ENCODE measurements around the gene SYT17.

Gene SYT17

DNA sequence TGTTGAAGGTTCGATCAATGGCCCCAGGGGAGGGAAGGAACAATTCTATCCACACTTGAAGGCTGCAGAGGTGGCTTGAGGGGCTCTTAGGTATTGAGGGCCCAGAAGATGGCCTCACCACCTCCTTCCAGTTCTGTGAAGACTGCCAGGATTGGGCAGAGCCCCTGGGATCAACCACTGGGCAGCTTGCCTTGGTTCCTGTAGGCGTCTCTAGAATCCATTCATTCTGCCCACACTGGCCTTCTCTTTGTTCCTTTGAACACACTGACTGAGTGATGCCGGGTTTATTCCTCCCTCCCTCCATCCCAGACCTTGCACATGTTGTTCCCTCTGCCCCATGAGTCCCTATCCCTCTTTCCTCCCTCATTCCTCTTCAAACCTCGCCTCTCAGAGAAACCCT, 50.5 kb downstream of the SYT17 start:
- no peak for DNase-seq (ENCODE audit: low read depth)

DNA sequence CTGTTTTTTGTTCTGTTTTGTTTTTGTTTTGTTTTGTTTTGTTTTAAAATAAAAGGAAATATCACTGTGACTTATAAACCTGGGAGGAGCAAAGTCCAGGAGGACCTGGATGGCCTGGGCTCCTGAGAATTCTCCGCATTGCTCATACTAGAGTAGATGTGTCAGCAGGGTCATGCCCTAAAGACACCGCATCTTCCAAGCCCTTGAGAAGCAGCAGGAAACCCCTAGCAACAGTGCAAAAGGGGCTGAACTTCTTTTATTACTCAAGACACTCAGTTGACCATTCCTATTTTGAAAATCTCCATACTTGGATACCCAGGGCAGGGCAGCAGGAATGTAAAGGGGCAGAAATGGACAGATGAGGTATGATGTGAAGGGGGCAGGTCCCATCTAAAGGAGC, 51.8 kb downstream of the SYT17 start:
- no peak for DNase-seq (ENCODE audit: low read depth)

- peak; percentile 4 for DNase-seq (ENCODE audit: low read depth)
Measured at GRCh38 chr16:19223235-19224170, 55.5 kb downstream of the SYT17 start.

GRCh38 chr16:19225651-19226050, 57.6 kb downstream of the SYT17 start:
- no peak for DNase-seq (ENCODE audit: low read depth)

DNA sequence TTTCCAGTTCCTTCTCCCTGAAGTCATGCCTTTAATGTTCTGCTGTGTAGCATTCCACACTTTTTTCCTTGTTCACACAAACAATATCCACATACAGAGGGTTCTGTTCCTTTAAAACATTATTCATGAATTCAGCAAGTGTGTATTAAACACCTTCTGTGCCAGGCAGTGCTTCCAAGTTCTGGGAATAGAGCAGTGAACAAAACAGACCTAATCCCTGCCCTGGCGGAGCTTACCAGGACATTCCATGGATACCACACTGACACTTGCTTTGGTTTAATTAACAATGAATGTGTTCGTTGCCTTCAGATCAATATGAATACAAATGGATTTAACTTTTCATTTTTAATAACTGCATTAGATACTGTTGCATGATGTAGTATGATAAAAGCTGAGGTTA, 59.6 kb downstream of the SYT17 start:
- DNase-seq (ENCODE audit: low read depth): no peak

GRCh38 chr16:19228052-19228451, 60.0 kb downstream of the SYT17 start:
- no peak for DNase-seq (ENCODE audit: low read depth)

- DNase-seq (ENCODE audit: low read depth): no peak
Measured at GRCh38 chr16:19228575-19228974, 60.5 kb downstream of the SYT17 start.

- DNase-seq (ENCODE audit: low read depth): no peak
Measured at GRCh38 chr16:19230575-19230974, 62.5 kb downstream of the SYT17 start.

- no peak for DNase-seq (ENCODE audit: low read depth)
Measured at GRCh38 chr16:19231881-19232280, 63.8 kb downstream of the SYT17 start.

DNA sequence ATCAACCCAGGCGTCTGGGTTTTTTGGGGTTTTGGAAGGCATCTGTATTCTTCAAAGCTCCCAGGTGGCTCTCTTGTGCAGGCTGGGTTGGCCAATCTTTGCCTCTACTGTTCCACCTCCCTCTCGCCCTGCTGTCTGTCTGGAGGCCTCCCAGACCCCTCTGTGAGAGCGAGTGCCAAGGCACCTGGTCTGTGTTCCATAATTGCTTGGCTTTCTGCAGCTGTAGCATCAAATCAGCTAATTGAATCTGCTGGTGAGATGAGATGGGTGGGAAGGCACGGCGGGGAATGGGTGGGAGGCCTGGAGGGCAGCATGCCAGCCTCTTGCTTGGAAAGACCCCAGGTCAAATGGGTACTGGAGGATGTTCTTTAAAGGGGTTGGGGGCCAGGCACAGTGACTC, 64.9 kb downstream of the SYT17 start:
- no peak for DNase-seq (ENCODE audit: low read depth)

GRCh38 chr16:19235478-19235877, 67.4 kb downstream of the SYT17 start:
- no peak for DNase-seq (ENCODE audit: low read depth)

DNA sequence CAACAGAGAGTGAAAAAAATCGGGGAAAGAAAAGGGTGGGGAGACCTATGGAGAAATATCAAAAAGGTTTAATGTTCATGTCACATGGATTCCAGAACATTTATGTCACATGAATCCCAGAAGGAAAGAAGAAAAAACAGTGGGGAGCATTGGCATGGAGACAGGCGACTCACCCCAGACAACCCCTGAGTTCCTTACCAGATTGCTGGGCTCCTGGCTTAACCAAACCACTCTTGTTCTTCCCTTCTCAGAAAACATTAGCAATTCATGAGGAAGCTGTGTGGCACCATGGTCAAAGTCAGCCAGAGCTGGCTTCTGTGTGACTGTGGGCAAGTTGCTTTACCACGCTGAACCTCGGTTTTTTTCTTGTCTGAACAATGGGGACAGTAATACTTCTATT, 67.8 kb downstream of the SYT17 start:
- DNase-seq (ENCODE audit: low read depth): no peak

GRCh38 chr16:19236561-19237209, 68.6 kb downstream of the SYT17 start:
- DNase-seq (ENCODE audit: low read depth): no peak

DNA sequence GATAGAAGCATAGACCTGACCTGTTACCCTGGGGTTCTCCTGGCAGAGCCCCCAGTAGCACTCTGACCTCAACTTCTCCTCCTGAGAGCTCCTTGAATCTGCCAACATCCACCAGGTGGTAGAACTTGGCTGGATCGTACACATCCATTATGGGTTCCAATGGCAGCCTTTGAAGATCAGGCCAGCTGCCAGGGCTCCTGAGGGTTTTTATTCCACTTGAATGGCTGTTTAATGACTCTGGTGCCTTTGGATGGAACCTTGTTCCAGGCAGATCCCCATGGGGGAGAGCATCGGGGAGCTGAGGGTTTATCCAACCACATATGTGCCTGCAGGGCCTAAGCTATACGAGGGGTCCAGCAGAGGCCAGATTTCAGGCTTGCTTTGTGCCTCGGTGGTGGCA, 70.4 kb downstream of the SYT17 start:
- DNase-seq (ENCODE audit: low read depth): no peak

DNA sequence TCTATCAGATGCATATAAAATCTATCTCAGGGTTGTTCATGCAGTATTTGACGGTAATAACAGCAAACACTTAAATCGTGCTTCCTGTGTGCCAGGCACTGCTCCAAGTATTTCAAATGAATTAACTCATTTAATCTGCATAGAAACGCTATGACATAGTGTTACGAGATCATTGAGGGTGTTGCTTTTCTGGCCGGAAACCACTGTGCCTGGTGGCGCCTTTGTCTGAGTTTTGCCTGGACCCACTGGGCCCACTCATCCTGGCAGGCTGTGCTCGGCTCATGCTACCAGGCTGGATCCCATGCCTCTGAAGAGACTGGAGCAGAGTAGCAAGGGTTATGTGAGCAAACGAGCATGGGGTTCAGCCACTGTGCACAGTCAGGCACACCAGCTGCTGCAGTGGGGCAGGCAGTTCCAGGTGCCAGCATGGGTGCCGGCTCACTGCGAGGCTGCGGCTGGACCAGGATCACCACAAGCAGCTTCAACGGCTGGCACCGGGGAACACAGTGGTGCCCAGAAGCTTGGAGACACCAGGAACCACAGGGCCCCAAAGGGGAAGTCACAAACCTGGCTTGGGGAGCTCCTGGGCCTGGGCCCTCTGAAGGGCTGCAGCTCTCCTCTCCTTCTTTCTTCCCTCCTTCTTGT, 71.6 kb downstream of the SYT17 start:
- DNase-seq (ENCODE audit: low read depth): no peak

- DNase-seq (ENCODE audit: low read depth): no peak
Measured at GRCh38 chr16:19240494-19240893, 72.5 kb downstream of the SYT17 start.

- no peak for DNase-seq (ENCODE audit: low read depth)
Measured at GRCh38 chr16:19241512-19241911, 73.5 kb downstream of the SYT17 start.

DNA sequence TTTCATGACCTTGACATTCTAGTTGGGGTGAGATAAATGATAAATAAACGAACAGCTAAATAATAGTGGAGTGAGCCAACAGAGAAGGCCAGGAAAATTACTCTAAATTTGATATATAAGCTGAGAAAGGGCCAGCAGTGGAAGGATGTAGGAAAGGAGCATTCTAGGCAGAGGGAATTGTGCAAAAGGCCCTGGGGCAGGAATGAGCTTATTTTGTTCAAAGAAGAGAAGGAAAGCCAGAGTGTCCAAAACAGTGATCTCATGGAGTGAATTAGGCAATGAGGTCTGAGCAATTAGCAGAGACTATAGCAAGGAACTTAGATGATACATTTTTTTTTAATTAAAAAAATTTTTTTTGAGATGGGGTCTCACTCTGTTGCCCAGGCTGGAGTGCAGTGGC, 74.1 kb downstream of the SYT17 start:
- DNase-seq (ENCODE audit: low read depth): no peak

- DNase-seq (ENCODE audit: low read depth): no peak
Measured at GRCh38 chr16:19242987-19243575, 75.0 kb downstream of the SYT17 start.

GRCh38 chr16:19245326-19245925, 77.4 kb downstream of the SYT17 start:
- DNase-seq (ENCODE audit: low read depth): no peak

DNA sequence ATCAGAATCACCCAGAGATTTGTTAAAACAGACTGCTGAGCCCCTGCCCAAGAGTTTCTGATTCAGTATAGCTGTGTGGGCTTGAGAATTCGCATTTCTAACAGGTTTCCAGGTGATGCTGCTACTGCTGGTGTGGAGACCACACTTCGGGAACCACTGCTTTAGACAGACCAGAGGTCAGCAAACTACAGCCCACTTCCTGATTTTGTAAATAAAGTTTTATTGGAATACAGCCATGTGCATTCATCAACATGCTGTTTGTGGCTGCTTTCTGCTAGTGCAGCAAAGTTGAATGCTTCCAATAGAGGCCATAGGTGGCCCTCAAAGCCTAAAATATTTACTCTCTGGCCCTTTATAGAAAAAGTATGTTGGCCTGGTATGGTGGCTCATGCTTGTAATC, 84.9 kb downstream of the SYT17 start:
- DNase-seq (ENCODE audit: low read depth): no peak

DNA sequence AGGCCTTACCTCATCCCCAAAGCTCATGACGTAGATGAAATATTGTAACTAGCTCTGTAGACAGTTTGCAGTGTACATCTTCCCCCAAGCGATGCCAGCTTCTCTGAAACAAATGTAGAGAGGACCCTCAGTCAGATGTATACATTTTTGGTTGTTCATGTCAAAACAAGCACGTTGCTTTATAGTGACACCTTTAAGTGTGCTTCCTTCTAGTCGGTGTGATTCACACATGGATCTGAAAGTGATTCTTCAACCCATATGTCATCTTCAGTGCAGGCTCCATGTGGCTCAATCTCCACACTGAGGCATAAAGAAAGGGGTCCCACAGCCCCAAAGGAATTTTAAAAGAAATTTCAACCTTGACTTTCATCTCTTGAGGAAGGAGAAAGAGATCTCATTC, 86.6 kb downstream of the SYT17 start:
- DNase-seq (ENCODE audit: low read depth): no peak
